ENCODE data around the gene KRT33A.
A peak's percentile ranks its signal among the peaks of the same experiment; 100 is the strongest.

KRT33A gene

GRCh38 chr17:41302981-41303380, 47.6 kb downstream of the KRT33A start:
- no peak for DNase-seq (ENCODE audit: low spot score in 2 of 2)
- Mint-ChIP-seq H3K36me3 (ENCODE audit: insufficient read depth) (peaks cover 1% of the 10 kb centered on the region), H3K9me3 (no peaks in the 10 kb centered on the region), H3K27ac (ENCODE audit: low read depth) (no peak overlapping the region), H3K4me1 (peaks cover 27% of the 10 kb centered on the region), H3K27me3 (peaks cover 9% of the 10 kb centered on the region), H3K4me3 (no peak overlapping the region)
- no peak for ATAC-seq (replicated peaks; ENCODE audit: extremely low read depth, poor library complexity, severe bottlenecking)

GRCh38 chr17:41301916-41302901, 48.4 kb downstream of the KRT33A start, which contains the start of gene KRTAP29-1:
Gene KRTAP29-1, minus strand, starts transcription at chr17:41302851. Its CDS starts 0 bp downstream, at chr17:41302851.
- H3K9me3 Mint-ChIP-seq: no peaks in the 10 kb centered on the region
- DNase-seq (ENCODE audit: low spot score in 2 of 2): no peak
- no peaks in the 10 kb centered on the region for H3K36me3 Mint-ChIP-seq (ENCODE audit: insufficient read depth)
- no peak within 1 kb of the TSS for H3K4me3 Mint-ChIP-seq
- ATAC-seq (replicated peaks; ENCODE audit: extremely low read depth, poor library complexity, severe bottlenecking): no peak
- peaks cover 19% of the 10 kb centered on the region for H3K4me1 Mint-ChIP-seq
- H3K27me3 Mint-ChIP-seq: peaks cover 9% of the 10 kb centered on the region
- H3K27ac Mint-ChIP-seq (ENCODE audit: low read depth): peak within 1 kb of the TSS; percentile 39

GRCh38 chr17:41301204-41301790, 49.3 kb downstream of the KRT33A start:
- Mint-ChIP-seq H3K9me3 (no peaks in the 10 kb centered on the region), H3K27ac (ENCODE audit: low read depth) (peak overlapping the region; percentile 39), H3K4me1 (peaks cover 10% of the 10 kb centered on the region), H3K27me3 (peaks cover 9% of the 10 kb centered on the region), H3K36me3 (ENCODE audit: insufficient read depth) (no peaks in the 10 kb centered on the region), H3K4me3 (no peak overlapping the region)
- ATAC-seq (replicated peaks; ENCODE audit: extremely low read depth, poor library complexity, severe bottlenecking) (no peak), DNase-seq (ENCODE audit: low spot score in 2 of 2) (no peak)

- Mint-ChIP-seq H3K36me3 (ENCODE audit: insufficient read depth) (no peaks in the 10 kb centered on the region), H3K27ac (ENCODE audit: low read depth) (no peak overlapping the region), H3K4me1 (peaks cover 10% of the 10 kb centered on the region), H3K9me3 (no peaks in the 10 kb centered on the region), H3K27me3 (peaks cover 17% of the 10 kb centered on the region), H3K4me3 (no peak overlapping the region)
- no peak for DNase-seq (ENCODE audit: low spot score in 2 of 2)
- ATAC-seq (replicated peaks; ENCODE audit: extremely low read depth, poor library complexity, severe bottlenecking): no peak
Measured at GRCh38 chr17:41298458-41299135, 52.0 kb downstream of the KRT33A start.

GRCh38 chr17:41296846-41297245, 53.8 kb downstream of the KRT33A start:
- DNase-seq (ENCODE audit: low spot score in 2 of 2): no peak
- no peaks in the 10 kb centered on the region for H3K36me3 Mint-ChIP-seq (ENCODE audit: insufficient read depth)
- peaks cover 29% of the 10 kb centered on the region for H3K27me3 Mint-ChIP-seq
- no peak overlapping the region for H3K27ac Mint-ChIP-seq (ENCODE audit: low read depth)
- H3K4me1 Mint-ChIP-seq: peaks cover 6% of the 10 kb centered on the region
- H3K4me3 Mint-ChIP-seq: no peak overlapping the region
- ATAC-seq (replicated peaks; ENCODE audit: extremely low read depth, poor library complexity, severe bottlenecking): no peak
- no peaks in the 10 kb centered on the region for H3K9me3 Mint-ChIP-seq

All from central memory CD8-positive, alpha-beta T cell (primary cell).